Naive thymus-derived CD8-positive, alpha-beta T cell (primary cell): ENCODE results near the gene PACRG. TPM values are rescaled to one million over a fixed set of nuclear protein-coding genes. Genes with fewer than 3 reads are reported as not detected.

Experiments
- ATAC-seq, 2 donors: fragments of 150-1000 bp; cut with Tn5 transposase in 1 of 2; sonication (Bioruptor Pico), chemical (Tn5 transposase) in 1 of 2; 1 replicate in 1 of 2; 2 replicates in 1 of 2; pipeline ENCODE4 v1.10.0; 2021; ENCODE audit warnings: mild to moderate bottlenecking in 2 of 2, moderate library complexity in 2 of 2
- POLR2A ChIA-PET: fragments of 350-600 bp; sonication (Branson Sonifier 250); formaldehyde crosslinking; loops from one replicate; lab custom pipeline; 2021; ENCODE audit warnings: antibody characterized with exemption; lab: Charles Lee
- DNase-seq, 10 donors: peaks; one replicate each; pipeline versions ENCODE4 v3.0.0 to v3.0.0-alpha.2; 2020 to 2022
- H3K27ac Mint-ChIP-seq, 10 donors: one replicate each; pipeline ENCODE4 v1.8.0; 2020 to 2022; ENCODE audit warnings: mild to moderate bottlenecking in 10 of 10, mixed read lengths in 10 of 10, moderate library complexity in 4 of 10, inconsistent platforms in 1 of 10
- H3K27me3 Mint-ChIP-seq, 5 donors: one replicate each; pipeline ENCODE4 v1.8.0; 2021 to 2022; ENCODE audit warnings: mixed read lengths in 5 of 5
- H3K36me3 Mint-ChIP-seq, 3 donors: one replicate each; pipeline ENCODE4 v1.8.0; 2020 to 2022; ENCODE audit warnings: mixed read lengths in 3 of 3, mild to moderate bottlenecking in 2 of 3, inconsistent platforms in 1 of 3
- H3K4me1 Mint-ChIP-seq, 4 donors: one replicate each; pipeline ENCODE4 v1.8.0; 2021 to 2022; ENCODE audit warnings: mixed read lengths in 4 of 4
- H3K4me3 Mint-ChIP-seq, 10 donors: one replicate each; pipeline ENCODE4 v1.8.0; 2020 to 2022; ENCODE audit warnings: mild to moderate bottlenecking in 10 of 10, mixed read lengths in 10 of 10, moderate library complexity in 6 of 10, inconsistent platforms in 1 of 10
- H3K9me3 Mint-ChIP-seq, 9 donors: one replicate each; pipeline ENCODE4 v1.8.0; 2020 to 2022; ENCODE audit warnings: mixed read lengths in 9 of 9, mild to moderate bottlenecking in 3 of 9, inconsistent platforms in 1 of 9, moderate library complexity in 1 of 9
- polyA plus RNA-seq, 3 donors: library from polyadenylated mRNA; unstranded; fragments of 300-500 nt; fragmentation: Illumina TruSeq; gene quantifications; one replicate each; pipeline ENCODE4 v1.2.3, GENCODE V29; 2021
- total RNA-seq, 8 experiments: library from RNA in 2 of 8; stranded (reverse) in 2 of 8; gene quantifications; one replicate each; pipeline ENCODE4 v1.2.3 and lab custom pipeline; 2021 to 2026

The PACRG gene
- total and polyA plus RNA-seq, 5 experiments from 2014 or later = 0.34 to 1.2 (median 0.83) TPM; not detected in 1

GRCh38 chr6:163291622-163292021 lies 563.8 kb downstream of the PACRG start:
- H3K36me3 Mint-ChIP-seq = no peaks in the 10 kb centered on the region
- peaks cover 0 to 8% (median 0%) of the 10 kb centered on the region in 5 donors for H3K27me3 Mint-ChIP-seq
- H3K9me3 Mint-ChIP-seq = peaks cover 0 to 2% (median 0%) of the 10 kb centered on the region in 9 donors

GRCh38 chr6:163293286-163293685 lies 565.5 kb downstream of the PACRG start:
- no peaks in the 10 kb centered on the region for H3K36me3 Mint-ChIP-seq
- ATAC-seq (no peak), DNase-seq (no peak)
- POLR2A ChIA-PET = no interaction called here
- no peak overlapping the region for H3K27ac Mint-ChIP-seq
- peaks cover 0 to 8% (median 0%) of the 10 kb centered on the region in 5 donors for H3K27me3 Mint-ChIP-seq
- no peak overlapping the region for H3K4me3 Mint-ChIP-seq
- peaks cover 0 to 2% (median 0%) of the 10 kb centered on the region in 9 donors for H3K9me3 Mint-ChIP-seq
- H3K4me1 Mint-ChIP-seq = no peaks in the 10 kb centered on the region

More at GRCh38 chr6:163291622-163292021, 563.8 kb downstream of the PACRG start:
- DNase-seq (no peak), ATAC-seq (no peak)
- POLR2A ChIA-PET = no interaction called here
- H3K4me1 Mint-ChIP-seq = no peaks in the 10 kb centered on the region
- no peak overlapping the region for H3K4me3 Mint-ChIP-seq
- no peak overlapping the region for H3K27ac Mint-ChIP-seq

DNA sequence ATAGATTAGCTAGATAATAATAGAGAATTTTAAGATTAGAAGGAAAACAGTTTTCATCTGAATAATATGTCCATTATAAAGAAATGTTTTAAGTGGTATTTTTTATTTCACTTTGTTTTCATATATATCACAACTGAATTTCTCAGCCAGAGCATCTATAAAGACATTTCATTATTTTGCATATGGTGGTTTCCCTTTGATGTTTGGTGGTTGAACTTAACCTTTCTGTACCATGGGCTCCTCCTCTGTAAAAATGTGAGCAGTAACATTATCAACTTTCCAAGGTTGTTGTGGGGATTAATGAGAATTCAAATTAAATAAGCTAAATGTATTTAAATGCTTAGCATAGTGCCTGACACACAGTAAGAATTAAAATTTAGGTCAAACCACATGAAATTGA lies 567.0 kb downstream of the PACRG start:
- H3K36me3 Mint-ChIP-seq = no peaks in the 10 kb centered on the region
- H3K9me3 Mint-ChIP-seq = peaks cover 0 to 2% (median 0%) of the 10 kb centered on the region in 9 donors
- DNase-seq (no peak), ATAC-seq (no peak)
- no peaks in the 10 kb centered on the region for H3K4me1 Mint-ChIP-seq
- no peak overlapping the region for H3K4me3 Mint-ChIP-seq
- H3K27ac Mint-ChIP-seq = no peak overlapping the region
- H3K27me3 Mint-ChIP-seq = peaks cover 0 to 15% (median 8%) of the 10 kb centered on the region in 5 donors
- POLR2A ChIA-PET = no interaction called here

GRCh38 chr6:163296835-163297519 lies 569.2 kb downstream of the PACRG start:
- no peak for ATAC-seq
- Mint-ChIP-seq H3K4me3 (no peak overlapping the region), H3K27me3 (peaks cover 0 to 20% (median 8%) of the 10 kb centered on the region in 5 donors), H3K27ac (no peak overlapping the region), H3K36me3 (no peaks in the 10 kb centered on the region), H3K4me1 (no peaks in the 10 kb centered on the region), H3K9me3 (no peaks in the 10 kb centered on the region)
- no peak for DNase-seq
- POLR2A ChIA-PET = no interaction called here

DNA sequence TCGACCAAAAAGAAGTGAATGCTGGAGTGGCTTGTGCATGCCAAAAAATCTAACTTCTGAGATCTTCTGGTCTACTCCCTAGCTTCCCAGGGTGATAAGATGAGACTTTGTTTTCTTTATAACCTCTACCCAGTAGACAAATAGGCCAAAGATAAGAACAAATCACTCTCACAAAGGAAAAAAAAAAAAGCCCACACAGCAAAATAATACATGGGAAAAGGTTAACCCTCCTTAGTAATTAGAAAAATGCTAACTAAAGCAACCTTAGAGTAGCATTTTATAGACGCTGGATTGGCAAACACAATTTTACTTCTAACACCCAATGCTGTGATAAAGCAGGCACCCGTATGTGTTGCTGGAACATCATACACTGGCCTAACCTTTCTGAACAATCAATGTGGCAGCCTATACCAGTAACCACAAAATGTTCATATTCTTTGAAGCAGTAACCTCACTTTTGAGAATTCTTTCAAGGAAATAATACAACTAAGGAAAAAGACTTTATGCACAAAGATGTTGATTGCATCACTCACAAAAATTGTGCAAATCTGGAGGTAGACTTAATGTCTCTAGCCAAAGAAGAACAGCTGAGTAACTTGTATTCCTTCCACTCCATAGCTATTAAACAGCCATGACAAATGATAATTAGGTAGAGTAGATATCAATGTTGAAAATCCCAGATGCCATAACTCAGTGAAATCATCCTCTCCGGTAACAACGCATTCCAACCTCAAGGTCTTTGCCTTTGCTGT lies 570.5 kb downstream of the PACRG start:
- ATAC-seq = no peak
- no peaks in the 10 kb centered on the region for H3K36me3 Mint-ChIP-seq
- no peaks in the 10 kb centered on the region for H3K4me1 Mint-ChIP-seq
- H3K27me3 Mint-ChIP-seq = peaks cover 0 to 20% (median 7%) of the 10 kb centered on the region in 5 donors
- H3K9me3 Mint-ChIP-seq = no peaks in the 10 kb centered on the region
- H3K4me3 Mint-ChIP-seq = no peak overlapping the region
- POLR2A ChIA-PET = no interaction called here
- no peak for DNase-seq
- no peak overlapping the region for H3K27ac Mint-ChIP-seq

DNA sequence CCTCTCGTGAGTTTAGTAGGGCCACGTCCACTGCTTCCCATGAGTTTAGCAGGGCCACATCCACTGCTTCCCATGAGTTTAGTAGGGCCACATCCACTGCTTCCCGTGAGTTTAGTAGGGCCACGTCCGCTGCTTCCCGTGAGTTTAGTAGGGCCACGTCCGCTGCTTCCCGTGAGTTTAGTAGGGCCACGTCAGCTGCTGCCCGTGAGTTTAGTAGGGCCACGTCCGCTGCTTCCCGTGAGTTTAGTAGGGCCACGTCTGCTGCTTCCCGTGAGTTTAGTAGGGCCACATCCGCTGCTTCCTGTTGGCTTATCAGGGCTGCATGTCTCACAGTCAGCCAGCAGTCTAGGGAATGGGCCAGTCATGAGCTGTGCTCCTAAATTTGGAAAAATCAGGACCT lies 573.1 kb downstream of the PACRG start:
- Mint-ChIP-seq H3K27ac (no peak overlapping the region), H3K27me3 (peaks cover 0 to 28% (median 8%) of the 10 kb centered on the region in 5 donors), H3K36me3 (no peaks in the 10 kb centered on the region), H3K4me3 (no peak overlapping the region), H3K9me3 (no peaks in the 10 kb centered on the region), H3K4me1 (no peaks in the 10 kb centered on the region)
- ATAC-seq (no peak), DNase-seq (no peak)
- POLR2A ChIA-PET = interaction anchor here (0.6 kb wide), 1 partner anchor 157 kb away, joined by 3 read pairs; no protein-coding TSS in a partner anchor

GRCh38 chr6:163301726-163302635 lies 574.2 kb downstream of the PACRG start:
- no peaks in the 10 kb centered on the region for H3K9me3 Mint-ChIP-seq
- ATAC-seq (no peak), DNase-seq (no peak)
- no peaks in the 10 kb centered on the region for H3K4me1 Mint-ChIP-seq
- H3K36me3 Mint-ChIP-seq = no peaks in the 10 kb centered on the region
- POLR2A ChIA-PET = no interaction called here
- peaks cover 0 to 28% (median 8%) of the 10 kb centered on the region in 5 donors for H3K27me3 Mint-ChIP-seq
- no peak overlapping the region for H3K27ac Mint-ChIP-seq
- H3K4me3 Mint-ChIP-seq = no peak overlapping the region

DNA sequence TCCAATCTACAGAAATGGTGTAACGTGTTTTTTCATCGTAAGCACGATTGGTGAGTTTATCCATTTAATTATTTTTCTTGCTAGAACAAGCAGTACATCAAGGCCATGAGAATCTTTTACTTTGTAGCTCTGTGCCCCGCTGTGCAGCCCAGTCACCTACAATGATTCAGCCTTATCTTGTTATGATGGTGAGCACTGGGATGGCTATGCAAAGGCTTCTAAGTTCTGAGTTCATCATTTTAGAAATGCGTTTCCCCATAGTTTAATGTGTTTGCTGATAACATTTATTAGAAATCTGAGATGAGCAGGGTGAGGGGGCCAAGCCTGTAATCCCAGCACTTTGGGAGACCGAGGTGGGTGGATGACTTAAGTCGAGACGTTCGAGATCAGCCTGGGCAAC lies 575.0 kb downstream of the PACRG start:
- ATAC-seq = no peak
- Mint-ChIP-seq H3K4me3 (no peak overlapping the region), H3K27ac (no peak overlapping the region), H3K9me3 (no peaks in the 10 kb centered on the region), H3K4me1 (no peaks in the 10 kb centered on the region), H3K36me3 (no peaks in the 10 kb centered on the region), H3K27me3 (peaks cover 0 to 28% (median 8%) of the 10 kb centered on the region in 5 donors)
- DNase-seq = no peak
- POLR2A ChIA-PET = no interaction called here

- POLR2A ChIA-PET = no interaction called here
- Mint-ChIP-seq H3K4me3 (no peak overlapping the region), H3K4me1 (no peaks in the 10 kb centered on the region), H3K27me3 (peaks cover 0 to 9% (median 1%) of the 10 kb centered on the region in 5 donors), H3K27ac (peak overlapping the region in 1 of 10 donors; percentile 12), H3K9me3 (peaks cover 0 to 1% (median 0%) of the 10 kb centered on the region in 9 donors), H3K36me3 (no peaks in the 10 kb centered on the region)
- no peak for DNase-seq
- ATAC-seq = no peak
Measured at GRCh38 chr6:163306000-163306399, 578.2 kb downstream of the PACRG start.

- Mint-ChIP-seq H3K27ac (no peak overlapping the region), H3K4me1 (no peaks in the 10 kb centered on the region), H3K4me3 (no peak overlapping the region), H3K36me3 (no peaks in the 10 kb centered on the region), H3K9me3 (peaks cover 0 to 1% (median 0%) of the 10 kb centered on the region in 9 donors), H3K27me3 (peaks cover 5 to 28% (median 8%) of the 10 kb centered on the region in 5 donors)
- POLR2A ChIA-PET = no interaction called here
- DNase-seq (no peak), ATAC-seq (no peak)
Measured at GRCh38 chr6:163308629-163309440, 581.1 kb downstream of the PACRG start.

DNA sequence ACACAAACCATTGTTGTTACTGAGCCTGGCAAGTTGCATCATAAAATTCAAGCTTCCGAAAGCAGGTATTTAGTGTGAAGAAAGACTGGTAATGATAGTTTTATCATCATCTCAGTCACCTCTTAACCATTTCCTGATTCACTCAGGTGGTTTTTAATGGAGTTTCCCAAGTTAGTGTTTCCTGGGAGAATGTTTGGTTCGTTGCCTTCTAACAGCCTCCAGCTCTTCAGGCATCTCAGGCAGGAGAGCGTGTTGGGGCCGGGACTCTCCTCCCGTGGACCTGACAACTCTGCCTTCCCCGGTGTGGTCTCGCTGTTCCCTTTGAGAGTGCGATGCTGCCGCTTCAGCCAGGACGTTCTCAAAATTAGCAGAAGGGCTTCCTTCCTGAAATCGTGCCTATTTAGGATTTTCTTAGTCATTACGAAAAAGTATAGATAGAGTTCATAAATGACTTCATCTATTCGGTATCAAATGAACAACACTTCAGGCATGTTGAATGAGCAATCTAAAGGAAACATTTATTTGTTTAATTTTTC lies 581.8 kb downstream of the PACRG start:
- no peaks in the 10 kb centered on the region for H3K36me3 Mint-ChIP-seq
- peaks cover 5 to 23% (median 10%) of the 10 kb centered on the region in 5 donors for H3K27me3 Mint-ChIP-seq
- ATAC-seq = no peak
- H3K9me3 Mint-ChIP-seq = peaks cover 0 to 1% (median 0%) of the 10 kb centered on the region in 9 donors
- DNase-seq = no peak
- no peak overlapping the region for H3K27ac Mint-ChIP-seq
- POLR2A ChIA-PET = no interaction called here
- H3K4me1 Mint-ChIP-seq = no peaks in the 10 kb centered on the region
- H3K4me3 Mint-ChIP-seq = no peak overlapping the region
